ENCODE data around the gene TBC1D23.

Gene TBC1D23

GRCh38 chr3:100245136-100245535 is 15.7 kb upstream of the TBC1D23 start:
- no peak for TF ChIP-seq PPARA (CRISPR knock-in tag; IDR thresholded peaks at IDR 0.05; ENCODE audit: borderline replicate concordance)
- no peak for TF ChIP-seq GLIS3 (CRISPR knock-in tag; IDR thresholded peaks at IDR 0.05)
- TF ChIP-seq ZC3H10 (CRISPR knock-in tag; IDR thresholded peaks at IDR 0.05) = no peak
- no peak for TF ChIP-seq TOX (CRISPR knock-in tag; IDR thresholded peaks at IDR 0.05; ENCODE audit: borderline replicate concordance)
- TF ChIP-seq SNAI2 (CRISPR knock-in tag; IDR thresholded peaks at IDR 0.05) = no peak
- TF ChIP-seq ZFP3 (CRISPR knock-in tag; IDR thresholded peaks at IDR 0.05) = no peak
- TF ChIP-seq CSDC2 (CRISPR knock-in tag; IDR thresholded peaks at IDR 0.05) = no peak
- no peak for ATAC-seq

DNA sequence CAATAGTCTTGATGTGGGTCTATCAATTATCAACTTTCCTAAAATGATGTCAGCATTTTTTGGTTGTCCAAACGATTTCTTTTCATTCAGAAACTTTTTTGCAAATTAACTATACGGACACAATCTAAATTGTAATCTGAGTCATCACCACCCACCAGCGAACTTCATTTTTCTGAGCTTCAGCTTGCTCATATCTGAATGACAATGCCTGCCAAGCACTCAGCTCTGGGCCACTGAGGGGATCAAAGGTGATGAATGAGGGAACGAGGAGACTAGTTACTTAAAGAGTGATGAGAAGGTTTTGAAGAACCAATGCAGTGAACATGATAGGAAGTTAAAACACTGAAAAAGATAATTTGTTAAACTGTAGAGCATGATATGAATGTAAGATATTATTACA is 14.9 kb upstream of the TBC1D23 start:
- TF ChIP-seq BACH2 (CRISPR knock-in tag; IDR thresholded peaks at IDR 0.05; ENCODE audit: borderline replicate concordance) = no peak
- no peak for TF ChIP-seq OSR1 (CRISPR knock-in tag; IDR thresholded peaks at IDR 0.05)
- no peak for TF ChIP-seq ZFP30 (CRISPR knock-in tag; IDR thresholded peaks at IDR 0.05)
- TF ChIP-seq RARB (CRISPR knock-in tag; IDR thresholded peaks at IDR 0.05) = no peak
- no peak for TF ChIP-seq CSRNP3 (CRISPR knock-in tag; IDR thresholded peaks at IDR 0.05)
- no peak for TF ChIP-seq ARNTL (CRISPR knock-in tag; IDR thresholded peaks at IDR 0.05; ENCODE audit: borderline replicate concordance, low read depth)
- no peak for ATAC-seq

DNA sequence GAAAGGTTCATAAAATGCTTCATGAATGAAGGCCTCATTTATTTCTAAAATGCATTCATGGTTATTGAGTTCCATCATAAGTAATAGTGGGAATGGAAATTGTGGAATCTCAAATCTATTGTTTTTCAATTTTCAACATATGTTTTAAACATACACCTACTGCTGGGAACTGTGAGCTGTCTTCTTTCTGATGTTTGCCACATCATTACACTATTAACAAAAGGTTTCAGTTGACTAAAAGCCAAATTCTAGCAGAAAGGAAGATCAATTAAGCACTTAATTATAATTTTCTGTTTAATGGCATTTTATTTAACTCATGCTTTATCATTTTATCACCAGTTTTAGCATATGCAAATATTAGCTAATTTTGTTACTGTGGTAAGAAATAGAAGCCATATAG is 13.8 kb upstream of the TBC1D23 start:
- TF ChIP-seq TSHZ2 (CRISPR knock-in tag; IDR thresholded peaks at IDR 0.05) (no peak), SNAI2 (CRISPR knock-in tag; IDR thresholded peaks at IDR 0.05) (no peak), CSDC2 (CRISPR knock-in tag; IDR thresholded peaks at IDR 0.05) (no peak), ARNTL (CRISPR knock-in tag; IDR thresholded peaks at IDR 0.05; ENCODE audit: borderline replicate concordance, low read depth) (no peak), ZNF565 (CRISPR knock-in tag; conservative IDR thresholded peaks at IDR 0.05; ENCODE audit: low read depth) (no peak), ZFP30 (CRISPR knock-in tag; IDR thresholded peaks at IDR 0.05) (no peak), ISL1 (CRISPR knock-in tag; IDR thresholded peaks at IDR 0.05) (no peak), ESRRG (CRISPR knock-in tag; IDR thresholded peaks at IDR 0.05) (no peak), RARB (CRISPR knock-in tag; IDR thresholded peaks at IDR 0.05) (no peak), BACH2 (CRISPR knock-in tag; IDR thresholded peaks at IDR 0.05; ENCODE audit: borderline replicate concordance) (no peak)
- TF ChIP-seq, protein P1, sequence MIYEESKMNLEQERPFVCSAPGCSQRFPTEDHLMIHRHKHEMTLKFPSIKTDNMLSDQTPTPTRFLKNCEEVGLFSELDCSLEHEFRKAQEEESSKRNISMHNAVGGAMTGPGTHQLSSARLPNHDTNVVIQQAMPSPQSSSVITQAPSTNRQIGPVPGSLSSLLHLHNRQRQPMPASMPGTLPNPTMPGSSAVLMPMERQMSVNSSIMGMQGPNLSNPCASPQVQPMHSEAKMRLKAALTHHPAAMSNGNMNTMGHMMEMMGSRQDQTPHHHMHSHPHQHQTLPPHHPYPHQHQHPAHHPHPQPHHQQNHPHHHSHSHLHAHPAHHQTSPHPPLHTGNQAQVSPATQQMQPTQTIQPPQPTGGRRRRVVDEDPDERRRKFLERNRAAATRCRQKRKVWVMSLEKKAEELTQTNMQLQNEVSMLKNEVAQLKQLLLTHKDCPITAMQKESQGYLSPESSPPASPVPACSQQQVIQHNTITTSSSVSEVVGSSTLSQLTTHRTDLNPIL (CRISPR knock-in tag; IDR thresholded peaks at IDR 0.05; ENCODE audit: low read depth) = no peak
- no peak for ATAC-seq

DNA sequence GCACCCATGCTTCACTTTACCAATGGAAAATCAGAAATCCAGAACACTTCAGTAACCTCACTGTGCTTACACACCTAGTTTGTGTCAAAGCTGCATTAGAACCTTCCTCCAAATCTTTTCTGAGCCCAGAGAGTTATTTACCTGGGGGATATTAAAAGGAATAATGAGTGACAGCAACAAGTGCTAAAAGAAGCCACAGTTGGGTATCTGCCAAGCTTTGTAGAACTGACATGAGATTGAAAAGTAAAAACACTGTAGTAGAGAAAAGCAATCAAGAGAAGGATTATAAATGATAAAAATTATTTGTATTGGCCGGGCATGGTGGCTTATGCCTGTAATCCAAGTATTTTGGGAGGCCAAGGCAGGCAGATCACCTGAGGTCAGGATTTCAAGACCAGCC is 8.8 kb upstream of the TBC1D23 start:
- no peak for ATAC-seq
- TF ChIP-seq ZFP30 (CRISPR knock-in tag; IDR thresholded peaks at IDR 0.05) (no peak), ZNF8 (CRISPR knock-in tag; IDR thresholded peaks at IDR 0.05) (no peak), TOX (CRISPR knock-in tag; IDR thresholded peaks at IDR 0.05; ENCODE audit: borderline replicate concordance) (no peak), GLIS3 (CRISPR knock-in tag; IDR thresholded peaks at IDR 0.05) (no peak), CSDC2 (CRISPR knock-in tag; IDR thresholded peaks at IDR 0.05) (no peak), ARNTL (CRISPR knock-in tag; IDR thresholded peaks at IDR 0.05; ENCODE audit: borderline replicate concordance, low read depth) (no peak), ZNF565 (CRISPR knock-in tag; conservative IDR thresholded peaks at IDR 0.05; ENCODE audit: low read depth) (no peak), CSRNP3 (CRISPR knock-in tag; IDR thresholded peaks at IDR 0.05) (no peak), BACH2 (CRISPR knock-in tag; IDR thresholded peaks at IDR 0.05; ENCODE audit: borderline replicate concordance) (no peak), RARB (CRISPR knock-in tag; IDR thresholded peaks at IDR 0.05) (no peak), ISL1 (CRISPR knock-in tag; IDR thresholded peaks at IDR 0.05) (no peak), TCF4 (CRISPR knock-in tag; IDR thresholded peaks at IDR 0.05; ENCODE audit: borderline replicate concordance) (no peak), TSHZ2 (CRISPR knock-in tag; IDR thresholded peaks at IDR 0.05) (no peak)
- TF ChIP-seq, protein P2, sequence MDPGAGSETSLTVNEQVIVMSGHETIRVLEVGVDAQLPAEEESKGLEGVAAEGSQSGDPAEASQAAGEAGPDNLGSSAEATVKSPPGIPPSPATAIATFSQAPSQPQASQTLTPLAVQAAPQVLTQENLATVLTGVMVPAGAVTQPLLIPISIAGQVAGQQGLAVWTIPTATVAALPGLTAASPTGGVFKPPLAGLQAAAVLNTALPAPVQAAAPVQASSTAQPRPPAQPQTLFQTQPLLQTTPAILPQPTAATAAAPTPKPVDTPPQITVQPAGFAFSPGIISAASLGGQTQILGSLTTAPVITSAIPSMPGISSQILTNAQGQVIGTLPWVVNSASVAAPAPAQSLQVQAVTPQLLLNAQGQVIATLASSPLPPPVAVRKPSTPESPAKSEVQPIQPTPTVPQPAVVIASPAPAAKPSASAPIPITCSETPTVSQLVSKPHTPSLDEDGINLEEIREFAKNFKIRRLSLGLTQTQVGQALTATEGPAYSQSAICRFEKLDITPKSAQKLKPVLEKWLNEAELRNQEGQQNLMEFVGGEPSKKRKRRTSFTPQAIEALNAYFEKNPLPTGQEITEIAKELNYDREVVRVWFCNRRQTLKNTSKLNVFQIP (CRISPR knock-in tag; IDR thresholded peaks at IDR 0.05; ENCODE audit: borderline replicate concordance, low read depth) = no peak
- TF ChIP-seq, protein P3, sequence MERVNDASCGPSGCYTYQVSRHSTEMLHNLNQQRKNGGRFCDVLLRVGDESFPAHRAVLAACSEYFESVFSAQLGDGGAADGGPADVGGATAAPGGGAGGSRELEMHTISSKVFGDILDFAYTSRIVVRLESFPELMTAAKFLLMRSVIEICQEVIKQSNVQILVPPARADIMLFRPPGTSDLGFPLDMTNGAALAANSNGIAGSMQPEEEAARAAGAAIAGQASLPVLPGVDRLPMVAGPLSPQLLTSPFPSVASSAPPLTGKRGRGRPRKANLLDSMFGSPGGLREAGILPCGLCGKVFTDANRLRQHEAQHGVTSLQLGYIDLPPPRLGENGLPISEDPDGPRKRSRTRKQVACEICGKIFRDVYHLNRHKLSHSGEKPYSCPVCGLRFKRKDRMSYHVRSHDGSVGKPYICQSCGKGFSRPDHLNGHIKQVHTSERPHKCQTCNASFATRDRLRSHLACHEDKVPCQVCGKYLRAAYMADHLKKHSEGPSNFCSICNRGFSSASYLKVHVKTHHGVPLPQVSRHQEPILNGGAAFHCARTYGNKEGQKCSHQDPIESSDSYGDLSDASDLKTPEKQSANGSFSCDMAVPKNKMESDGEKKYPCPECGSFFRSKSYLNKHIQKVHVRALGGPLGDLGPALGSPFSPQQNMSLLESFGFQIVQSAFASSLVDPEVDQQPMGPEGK (CRISPR knock-in tag; IDR thresholded peaks at IDR 0.05; ENCODE audit: borderline replicate concordance) = no peak

Measured in SK-N-SH treated with all-trans-retinoic acid at 6 μM for 48 hours (cell line).